ENCODE results near the gene SH3RF1.

Gene SH3RF1

DNA sequence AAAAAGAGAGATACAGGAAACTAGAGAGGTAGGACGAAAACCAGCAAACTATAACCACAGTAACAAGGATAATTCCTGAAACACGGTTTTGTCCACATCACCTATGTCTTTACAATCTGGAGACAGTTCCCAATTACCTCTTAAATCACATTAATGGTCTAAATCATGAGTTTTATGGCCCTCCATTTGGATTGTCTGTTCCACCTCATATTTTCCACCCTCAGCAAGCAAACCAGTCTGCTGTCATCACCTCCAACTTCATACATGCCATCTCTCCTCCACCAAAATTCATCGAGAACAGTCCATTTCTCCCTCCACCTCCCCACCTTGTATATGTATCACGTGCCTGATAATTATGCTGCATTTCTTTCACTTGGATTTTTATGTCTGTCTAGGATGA, 107.3 kb downstream of the SH3RF1 start:
- no peak for DNase-seq (ENCODE audit: low read depth)

DNA sequence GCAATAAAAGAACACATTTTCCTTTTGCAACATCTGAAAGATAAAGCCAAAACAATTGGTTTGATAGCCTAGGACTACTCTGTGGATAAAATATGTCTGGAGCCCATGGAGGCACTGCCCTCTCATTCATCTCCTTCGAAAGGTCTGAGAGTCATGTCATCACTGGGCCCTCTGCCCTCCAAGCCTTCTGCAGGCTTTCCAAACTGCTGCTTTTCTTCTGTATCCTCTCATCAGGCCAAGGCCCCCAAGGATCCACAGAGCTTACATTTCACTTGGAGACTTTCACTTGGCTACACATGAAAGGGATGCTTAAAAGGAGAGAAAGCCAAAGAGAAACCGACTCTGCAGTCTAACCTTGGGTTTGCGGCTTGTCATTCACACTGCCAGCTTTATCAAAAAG, 109.9 kb downstream of the SH3RF1 start:
- DNase-seq (ENCODE audit: low read depth), result no peak

DNA sequence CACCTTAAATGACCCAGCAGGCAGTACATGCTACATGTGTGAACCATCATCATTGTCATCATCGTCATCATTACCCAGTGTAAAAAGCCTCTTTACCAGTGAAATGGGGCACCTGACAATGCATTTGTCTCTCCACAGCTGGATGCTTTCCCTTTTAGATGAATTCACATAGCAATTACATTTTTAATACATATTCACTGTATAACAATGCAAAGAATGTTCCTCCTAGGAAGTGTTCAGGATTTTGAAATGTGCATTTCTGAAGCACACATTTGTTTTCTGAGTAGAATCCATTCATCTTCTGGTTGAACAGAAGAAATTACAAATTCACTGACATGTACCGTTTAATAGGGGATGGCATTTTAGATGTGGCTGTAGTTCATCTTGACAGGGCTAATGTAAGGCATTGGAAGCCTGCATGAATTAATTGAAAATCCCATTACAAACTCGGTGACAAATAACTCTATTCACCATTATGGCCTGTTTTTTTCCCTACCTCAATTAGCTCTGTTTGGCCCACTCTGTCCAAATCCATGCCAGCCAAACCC, 111.1 kb downstream of the SH3RF1 start:
- DNase-seq (ENCODE audit: low read depth), result peak; percentile 87

DNA sequence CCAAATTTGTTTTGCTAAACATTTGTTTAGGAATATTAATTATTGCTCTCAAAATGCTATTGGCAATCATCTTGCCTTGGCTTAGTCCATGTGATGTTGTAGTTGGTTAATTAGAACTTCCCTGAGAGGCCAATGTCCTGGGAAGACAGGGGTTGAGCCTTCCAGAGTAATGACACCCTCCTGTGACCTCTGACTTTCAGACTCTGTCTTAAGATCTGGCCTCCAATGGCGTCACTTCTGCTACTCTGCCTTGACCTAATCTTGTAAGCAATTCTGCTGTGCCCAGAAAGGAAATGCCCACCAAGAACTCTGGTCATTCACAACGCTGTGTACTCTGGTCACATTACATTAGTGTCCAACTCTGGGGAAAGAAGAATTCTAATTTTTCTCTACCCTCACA, 111.9 kb downstream of the SH3RF1 start:
- no peak for DNase-seq (ENCODE audit: low read depth)

DNA sequence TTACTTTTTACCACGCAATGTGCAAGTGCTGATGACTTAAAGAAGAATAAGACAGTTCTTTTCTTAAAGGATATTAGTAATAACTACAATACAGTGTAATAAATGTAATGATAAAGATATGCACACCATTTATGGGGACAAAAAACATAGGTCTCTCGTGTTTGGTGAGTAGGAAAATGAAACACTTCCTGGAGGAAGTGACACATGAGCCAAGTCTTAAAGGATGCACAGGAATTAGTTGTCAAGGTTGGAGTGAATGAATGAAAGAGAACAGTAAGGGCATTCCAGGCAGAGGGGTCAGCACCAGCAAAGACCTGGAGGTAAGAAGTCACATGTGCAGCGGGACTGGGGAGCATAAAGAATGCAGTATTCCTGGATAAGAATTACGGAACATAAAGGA, 112.7 kb downstream of the SH3RF1 start:
- DNase-seq (ENCODE audit: low read depth), result no peak

DNA sequence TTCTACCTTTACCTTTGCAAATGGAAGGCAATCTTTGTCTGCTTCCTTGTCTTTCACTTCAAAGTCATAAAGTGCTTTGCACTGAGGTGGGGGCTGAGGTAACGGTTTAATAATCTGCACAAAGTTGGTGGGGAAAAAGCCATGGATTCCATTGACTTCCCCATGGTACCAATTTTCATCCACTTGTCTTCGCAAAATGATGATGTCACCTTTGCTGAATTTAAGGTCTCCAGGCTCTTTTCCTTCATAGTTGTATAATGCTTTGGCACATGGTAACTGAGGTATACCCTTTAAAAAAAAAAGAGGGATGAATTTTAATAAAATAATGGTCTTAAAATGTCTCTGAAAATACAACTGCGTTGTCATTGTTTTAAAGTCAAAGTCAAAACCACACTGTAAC, 114.4 kb downstream of the SH3RF1 start:
- DNase-seq (ENCODE audit: low read depth), result no peak

DNA sequence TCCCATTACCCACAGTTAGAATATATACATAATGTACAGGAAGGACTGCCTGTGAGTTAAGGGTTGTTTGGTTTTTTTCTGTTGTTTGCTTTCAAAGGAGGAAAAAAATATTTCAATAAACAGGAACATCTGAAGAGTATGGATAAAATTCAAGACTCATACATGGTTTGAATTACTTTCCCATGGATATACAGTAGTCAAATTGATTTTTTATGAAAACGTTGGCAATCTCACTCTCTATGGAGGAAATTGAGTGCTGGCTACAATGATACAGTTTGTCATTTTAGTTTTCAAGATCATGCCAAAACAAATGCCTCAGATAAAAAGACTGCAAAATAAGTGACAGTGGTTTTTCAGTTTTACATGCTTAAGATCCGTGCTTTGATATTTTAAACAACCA, 116.6 kb downstream of the SH3RF1 start:
- DNase-seq (ENCODE audit: low read depth), result no peak

DNA sequence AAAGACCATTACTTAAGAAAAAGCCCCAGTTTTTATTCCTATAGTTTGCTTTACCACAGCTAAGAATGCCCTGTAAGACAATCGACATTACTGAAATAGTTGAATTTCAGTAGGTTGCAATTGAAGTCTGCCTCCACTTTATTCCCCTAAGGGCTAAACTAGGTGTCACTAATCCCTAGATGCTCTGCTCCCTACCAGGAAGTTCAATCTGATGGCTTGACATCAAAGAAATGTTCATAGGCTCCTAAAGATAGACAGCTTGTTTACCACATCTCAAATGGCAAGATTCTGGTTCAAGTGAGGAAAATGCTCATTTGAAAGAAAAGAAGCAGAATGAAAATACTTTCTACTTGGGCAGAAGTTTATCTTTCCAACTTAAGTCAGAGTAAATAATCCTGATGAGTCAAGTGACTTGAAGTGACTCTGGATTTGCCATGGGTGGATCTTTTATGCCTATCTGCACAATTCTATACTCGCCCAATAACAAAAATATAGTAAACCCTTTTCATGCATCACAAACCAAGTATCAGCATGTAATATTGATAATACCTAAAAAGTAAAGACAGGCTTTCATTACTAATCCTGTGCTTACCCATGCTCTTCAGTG, 117.2 kb downstream of the SH3RF1 start:
- no peak for DNase-seq (ENCODE audit: low read depth)

DNA sequence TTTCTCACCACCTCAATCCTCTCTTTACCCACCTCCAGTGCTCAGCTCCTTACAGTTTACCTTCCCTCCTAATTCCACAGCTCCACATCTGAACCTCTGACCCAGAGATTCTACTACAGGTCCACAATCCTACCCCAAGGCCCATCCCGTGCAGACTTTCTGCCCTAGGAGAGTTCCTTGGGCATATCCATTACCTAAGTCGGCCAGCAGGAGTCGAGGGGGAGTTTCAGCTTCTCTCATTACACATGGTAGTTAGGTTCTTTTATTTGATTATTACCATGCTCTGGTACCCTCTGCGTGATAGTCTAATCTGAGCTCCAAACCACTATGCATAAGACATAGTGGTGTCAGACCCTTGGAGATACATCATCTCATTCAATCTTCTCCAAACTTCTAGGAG, 117.9 kb downstream of the SH3RF1 start:
- no peak for DNase-seq (ENCODE audit: low read depth)

DNA sequence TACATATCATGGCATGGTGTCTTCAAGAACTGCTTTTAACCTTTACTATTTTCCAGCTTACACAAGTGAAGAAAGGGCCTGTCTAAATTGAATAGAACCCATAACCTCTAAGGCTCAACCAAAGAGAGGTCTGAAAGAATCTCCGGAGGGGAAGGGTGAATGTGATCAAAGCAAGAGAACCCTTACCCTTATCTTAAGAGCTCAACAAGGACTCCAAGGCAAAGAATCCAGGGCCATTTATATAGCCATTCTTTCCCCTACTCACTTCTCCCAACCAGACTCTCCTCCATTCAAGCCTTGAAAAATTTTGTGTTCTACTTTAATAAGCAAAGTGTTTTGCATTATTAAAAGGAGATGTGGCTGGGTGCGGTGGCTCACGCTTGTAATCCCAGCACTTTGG, 118.7 kb downstream of the SH3RF1 start:
- no peak for DNase-seq (ENCODE audit: low read depth)

DNA sequence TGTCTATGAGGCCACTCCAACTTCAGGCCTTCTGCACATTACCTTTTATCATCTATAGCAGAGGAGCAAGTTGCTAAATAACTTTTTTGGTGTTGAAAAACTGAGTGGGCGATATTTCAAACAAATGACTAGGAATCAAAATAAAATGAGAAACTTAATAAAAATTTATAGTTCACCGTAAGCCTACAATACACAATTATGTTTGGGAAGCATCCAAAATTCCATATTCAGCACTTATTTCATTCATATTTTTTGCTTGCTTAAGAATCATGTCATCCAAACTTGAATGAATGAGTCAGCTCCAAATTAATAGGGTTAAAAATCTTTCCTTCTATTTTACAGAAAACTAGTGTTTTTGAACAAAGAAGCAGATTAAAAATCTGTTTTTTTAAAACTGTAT, 119.1 kb downstream of the SH3RF1 start:
- peak; percentile 65 for DNase-seq (ENCODE audit: low read depth)

DNA sequence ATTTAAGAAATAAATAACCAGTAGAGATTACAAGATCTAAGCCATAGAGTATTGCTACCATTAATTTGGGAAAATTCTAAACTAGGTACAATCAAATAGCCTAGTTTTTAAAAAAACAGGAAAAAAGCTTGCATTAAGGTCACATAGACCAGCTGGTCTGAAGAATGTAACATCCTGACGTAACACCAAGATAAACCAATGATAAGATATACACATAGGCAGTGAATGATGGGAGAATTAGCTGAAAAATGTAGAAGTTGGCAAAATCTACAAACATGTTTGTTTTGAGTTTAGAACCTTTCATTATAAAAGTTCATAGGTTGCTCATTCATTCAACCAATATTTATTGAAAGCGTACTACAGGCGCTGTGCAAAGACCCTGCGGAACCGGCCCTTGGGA, 120.0 kb downstream of the SH3RF1 start:
- no peak for DNase-seq (ENCODE audit: low read depth)

DNA sequence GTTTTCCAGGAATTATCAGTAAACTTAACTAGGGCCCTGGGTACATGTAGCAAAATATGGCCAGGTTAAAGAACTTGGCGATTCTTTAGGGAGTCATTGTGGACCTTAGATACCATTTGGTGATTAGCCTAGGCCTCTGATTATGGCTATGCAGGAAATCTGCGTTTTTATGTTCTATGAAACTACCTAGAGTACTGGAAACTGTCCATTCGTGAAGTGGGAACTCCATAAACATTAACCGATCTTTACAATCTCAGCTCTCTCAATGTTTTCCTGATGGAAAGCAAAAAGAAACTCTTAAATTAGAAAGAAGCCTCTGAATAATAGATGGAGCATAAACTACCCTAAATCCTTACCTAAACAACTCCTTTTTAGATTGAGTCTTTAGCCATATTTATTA, 121.9 kb downstream of the SH3RF1 start:
- no peak for DNase-seq (ENCODE audit: low read depth)

DNA sequence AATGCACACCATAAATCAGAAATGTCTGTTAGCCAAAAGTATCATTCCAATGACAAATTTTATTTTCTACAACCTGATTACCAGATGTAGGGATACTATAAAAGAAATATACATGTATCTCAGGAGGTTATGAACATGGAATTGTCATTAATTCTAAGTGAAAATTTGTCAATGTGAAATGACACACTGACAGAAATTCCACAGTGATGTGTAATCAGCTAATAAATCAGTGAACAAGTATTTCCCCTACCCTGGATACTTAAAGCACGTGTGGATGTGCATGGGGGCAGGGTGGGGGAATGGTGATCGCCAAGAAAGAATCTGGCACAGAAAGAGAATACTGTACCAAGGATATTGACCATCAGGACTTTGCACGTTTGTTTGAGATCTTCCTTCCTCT, 123.6 kb downstream of the SH3RF1 start:
- peak; percentile 75 for DNase-seq (ENCODE audit: low read depth)

DNA sequence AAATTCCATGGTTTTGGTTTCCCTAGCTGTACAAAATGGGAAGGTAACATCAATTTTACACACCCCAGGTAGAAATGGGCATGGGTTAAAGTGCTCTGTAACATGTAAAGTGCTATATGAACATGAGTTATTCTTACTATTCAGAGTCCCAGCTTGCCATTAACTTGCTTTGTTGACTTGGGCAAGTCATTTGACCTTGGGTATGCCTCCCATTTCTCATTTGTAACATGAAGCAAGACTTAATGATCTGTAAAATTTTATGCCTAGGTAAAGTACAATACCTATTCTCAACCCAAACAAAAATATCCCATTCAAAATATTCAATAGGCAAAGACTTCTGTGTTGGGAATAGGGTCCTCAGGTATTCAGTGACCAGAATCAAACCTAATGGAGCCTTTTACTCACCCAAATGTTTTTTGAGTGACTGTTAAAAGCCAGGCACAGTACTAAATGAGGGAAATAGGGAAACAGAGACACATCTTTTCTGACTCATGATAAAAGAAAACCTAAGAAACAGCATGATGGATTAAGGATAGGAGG, 126.6 kb downstream of the SH3RF1 start:
- no peak for DNase-seq (ENCODE audit: low read depth)

DNA sequence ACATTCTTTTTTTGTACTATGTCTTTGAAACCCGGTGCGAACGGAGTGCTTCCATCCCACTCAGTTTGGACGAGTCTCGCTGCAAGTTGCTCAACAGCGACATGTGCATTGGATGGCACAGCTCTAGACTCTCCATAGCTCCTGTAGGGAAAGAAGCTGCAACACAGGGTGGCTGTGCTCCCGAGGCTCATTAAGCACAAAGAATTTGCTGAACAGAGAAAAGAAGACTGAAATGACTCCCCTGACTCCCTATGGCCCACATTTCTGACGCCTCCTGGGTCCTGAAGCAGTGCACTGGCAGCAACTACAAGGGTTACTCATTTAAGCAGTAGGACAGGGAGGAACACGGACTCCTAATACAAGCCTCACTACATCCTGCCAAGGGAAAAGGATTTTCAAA, 127.4 kb downstream of the SH3RF1 start:
- no peak for DNase-seq (ENCODE audit: low read depth)

DNA sequence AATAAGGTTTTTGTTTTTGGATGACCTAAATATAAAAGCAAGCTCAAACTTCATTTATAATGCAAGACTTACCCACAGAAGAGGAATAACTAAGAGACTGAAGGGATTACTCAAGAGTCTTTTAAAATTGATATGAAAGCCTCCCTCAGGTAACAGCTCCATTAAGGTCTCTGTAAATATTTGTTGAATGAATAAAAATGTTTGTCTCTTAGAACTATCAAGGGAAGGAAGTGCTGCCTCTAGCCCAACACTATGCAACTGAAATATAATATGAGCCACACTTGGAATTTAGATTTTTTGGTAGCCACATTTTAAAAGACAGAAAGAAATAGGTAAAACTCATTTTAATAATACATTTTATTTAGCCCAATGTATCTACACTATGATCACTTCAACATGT, 127.8 kb downstream of the SH3RF1 start:
- DNase-seq (ENCODE audit: low read depth), result no peak

DNA sequence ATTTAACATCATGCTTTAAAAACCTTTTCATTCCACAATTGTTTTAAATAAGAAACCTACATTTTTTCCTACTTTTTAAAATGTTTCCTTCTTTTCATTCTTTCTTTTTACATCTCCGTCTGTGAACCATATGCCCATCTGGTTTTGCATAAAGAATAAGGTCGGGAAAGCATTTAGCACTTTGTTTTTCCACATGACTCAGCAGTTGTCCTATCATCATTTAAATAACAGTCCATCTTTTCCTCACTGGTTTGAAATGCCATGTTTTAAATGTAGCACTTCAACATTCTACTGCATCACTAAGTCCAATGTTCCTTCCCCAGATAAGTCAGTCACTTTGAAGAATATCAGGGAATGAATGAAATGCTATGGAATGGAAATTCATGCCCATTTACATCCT, 128.4 kb downstream of the SH3RF1 start:
- peak; percentile 41 for DNase-seq (ENCODE audit: low read depth)

DNA sequence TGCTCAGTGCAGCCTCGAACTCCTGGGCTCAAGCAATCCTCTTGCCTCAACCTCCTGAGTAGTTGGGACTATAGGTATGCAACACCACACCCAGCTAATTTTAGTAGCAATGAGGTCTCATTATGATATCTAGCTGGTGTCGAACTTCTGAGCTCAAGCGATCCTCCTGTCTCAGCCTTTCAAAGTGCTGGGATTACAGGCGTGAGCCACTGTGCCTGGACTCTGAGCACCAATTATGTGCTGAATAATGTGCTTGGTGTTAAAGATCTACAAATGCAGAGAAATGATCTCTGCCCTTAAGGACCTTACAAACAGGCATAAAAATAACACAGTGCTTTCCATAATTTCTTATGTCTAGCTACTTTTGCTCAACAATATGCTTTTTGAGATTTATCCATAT, 131.7 kb downstream of the SH3RF1 start:
- DNase-seq (ENCODE audit: low read depth), result no peak

DNA sequence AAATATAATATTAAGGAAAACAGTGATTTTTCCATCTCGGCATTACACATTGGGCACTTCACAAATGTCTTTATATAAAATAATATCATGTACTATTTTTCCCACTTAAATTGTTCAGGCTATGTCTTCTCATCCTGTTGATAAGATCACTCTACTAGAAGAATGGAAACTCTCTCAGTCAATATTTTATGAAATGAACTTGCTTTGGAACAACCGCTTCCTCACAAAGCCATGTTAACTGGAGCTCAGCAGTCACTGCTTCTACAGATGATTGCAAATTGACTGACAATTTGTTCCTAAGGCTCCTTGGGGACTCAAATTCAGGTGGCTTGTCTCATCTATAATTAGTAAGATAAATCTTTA, 133.2 kb downstream of the SH3RF1 start:
- no peak for DNase-seq (ENCODE audit: low read depth)

DNA sequence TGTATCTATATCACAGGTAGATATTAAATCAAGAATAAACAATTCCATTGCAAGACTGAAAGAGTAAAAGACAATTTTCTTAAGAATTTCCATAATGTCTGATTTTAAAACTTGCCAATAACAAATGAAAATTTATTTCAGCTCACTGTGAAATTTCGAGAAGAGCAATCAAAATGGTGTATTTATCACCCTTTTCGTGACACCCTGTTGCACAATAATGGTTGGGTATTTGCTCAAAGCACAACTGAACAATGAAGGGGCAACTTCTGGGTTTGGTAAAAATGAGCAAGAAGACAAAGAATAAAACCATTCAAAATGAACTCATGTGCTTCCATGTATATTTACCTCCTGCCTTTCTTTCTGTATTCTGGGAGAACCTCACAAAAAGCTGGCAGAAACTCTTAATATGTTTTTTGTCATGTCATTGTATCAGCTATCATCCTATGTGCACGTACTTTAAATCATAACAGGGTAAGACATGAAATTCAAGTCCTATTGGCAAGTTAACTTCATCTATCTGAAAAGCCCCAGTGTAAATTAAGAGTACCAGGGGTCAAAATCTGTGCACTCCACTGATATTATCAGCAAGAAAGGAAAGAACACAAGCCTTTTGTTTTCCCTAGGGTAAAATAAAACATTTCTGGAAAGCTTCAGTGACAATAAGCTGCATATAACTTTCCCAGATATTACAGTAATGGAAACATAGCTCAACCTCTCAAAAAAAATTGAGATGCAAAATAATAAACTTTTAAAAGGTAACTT, 133.8 kb downstream of the SH3RF1 start:
- no peak for DNase-seq (ENCODE audit: low read depth)

DNA sequence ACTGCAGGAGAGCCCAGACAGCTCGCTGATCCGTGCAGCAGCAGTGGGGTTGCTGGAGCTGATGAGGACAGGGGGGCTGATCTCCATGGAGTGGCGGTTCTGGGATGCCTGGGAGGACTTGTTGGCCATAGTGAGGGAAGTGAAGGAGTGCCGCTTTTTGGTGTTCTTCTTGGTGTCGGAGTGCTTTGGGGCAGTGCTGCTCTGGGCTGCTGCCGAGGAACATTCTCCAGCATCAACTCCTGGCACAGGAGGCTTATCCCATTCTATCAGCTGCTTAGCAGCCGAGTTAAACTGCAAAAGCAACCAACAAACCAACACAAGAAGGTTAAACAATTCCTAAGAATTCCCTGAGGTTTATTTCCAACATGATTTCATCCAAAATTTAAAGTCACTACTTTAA, 134.4 kb downstream of the SH3RF1 start:
- DNase-seq (ENCODE audit: low read depth), result no peak

DNA sequence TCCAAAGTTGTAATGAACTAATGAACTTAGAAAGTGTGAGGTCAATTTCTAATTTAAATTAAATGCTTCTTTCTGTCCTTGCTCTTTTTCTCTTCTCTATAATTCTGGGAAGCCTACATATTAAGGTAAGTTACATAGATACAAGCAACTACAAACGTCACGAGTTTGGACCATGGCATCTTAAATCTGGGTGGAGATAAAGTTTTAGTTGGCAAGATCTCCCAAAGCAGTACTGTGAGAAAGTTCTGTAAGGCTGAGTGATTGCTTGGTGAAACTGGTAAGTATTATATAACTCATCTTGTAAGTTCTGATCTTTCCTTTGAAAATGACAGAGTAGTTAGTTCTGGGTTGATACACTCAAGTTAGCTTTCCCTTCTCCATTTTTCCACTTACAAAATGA, 135.0 kb downstream of the SH3RF1 start:
- DNase-seq (ENCODE audit: low read depth), result no peak

DNA sequence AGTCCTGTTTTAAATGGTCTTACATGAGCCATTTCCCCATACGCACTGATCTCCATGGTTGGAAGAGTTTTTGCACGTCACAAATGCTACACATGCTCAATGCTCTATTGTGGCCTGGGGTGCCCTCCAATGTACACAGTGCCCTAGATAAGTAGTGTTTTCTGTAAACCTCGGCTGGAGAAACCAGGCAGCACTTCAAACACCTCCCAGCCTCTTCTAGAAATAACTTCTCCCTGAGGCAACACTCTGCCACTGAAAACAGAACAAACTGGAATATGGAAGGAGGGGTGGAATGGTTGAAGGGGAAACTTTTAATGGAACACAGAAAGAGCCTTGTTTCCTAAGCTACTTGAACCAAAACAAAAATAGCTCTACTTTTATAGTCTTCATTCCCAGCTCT, 136.8 kb downstream of the SH3RF1 start:
- DNase-seq (ENCODE audit: low read depth), result no peak

Measured in EH (cell line).